AG04449 (cell line): ENCODE measurements around the gene RRAD.

Experiments
- CTCF ChIA-PET: fragments of 350-600 bp; formaldehyde crosslinking; extraction: SDS; loops from one replicate; lab custom pipeline; 2021; ENCODE audit warnings: antibody characterized with exemption; lab: Yijun Ruan, JAX
- POLR2A ChIA-PET: fragments of 400-600, 350-600 bp; formaldehyde crosslinking; extraction: SDS; loops from one replicate; lab custom pipeline; 2020; ENCODE audit warnings: antibody characterized with exemption, inconsistent platforms; lab: Yijun Ruan, JAX
- DNase-seq: peaks from one replicate; pipeline ENCODE4 v3.0.0-alpha.2; 2010; ENCODE audit warnings: low read depth, low spot score
- H3K4me3 ChIP-seq: 2 replicates; pipeline ENCODE4 v1.5.1; 2011; ENCODE audit warnings: low read depth, mild to moderate bottlenecking, control low read depth, low read length
- CTCF ChIP-seq: IDR thresholded peaks from one replicate; pipeline ENCODE4 v1.5.1; 2011; ENCODE audit warnings: mild to moderate bottlenecking, moderate library complexity, low read length, control low read depth, inconsistent platforms; ENCODE audit not compliant: insufficient read depth; ENCODE audit errors: missing control alignments

Gene RRAD

GRCh38 chr16:66913081-66913480 lies 12.3 kb downstream of the RRAD start:
- ChIA-PET POLR2A (no interaction called here), CTCF (interaction anchor here (0.6 to 24.6 kb wide), 5 partner anchors 9 to 40 kb away, joined by 3 to 350 read pairs (median 3); partner anchors contain the start of genes CDH16 and RRAD)
- TF ChIP-seq CTCF, result no peak
- no peak overlapping the region for H3K4me3 ChIP-seq
- DNase-seq, result no peak

DNA sequence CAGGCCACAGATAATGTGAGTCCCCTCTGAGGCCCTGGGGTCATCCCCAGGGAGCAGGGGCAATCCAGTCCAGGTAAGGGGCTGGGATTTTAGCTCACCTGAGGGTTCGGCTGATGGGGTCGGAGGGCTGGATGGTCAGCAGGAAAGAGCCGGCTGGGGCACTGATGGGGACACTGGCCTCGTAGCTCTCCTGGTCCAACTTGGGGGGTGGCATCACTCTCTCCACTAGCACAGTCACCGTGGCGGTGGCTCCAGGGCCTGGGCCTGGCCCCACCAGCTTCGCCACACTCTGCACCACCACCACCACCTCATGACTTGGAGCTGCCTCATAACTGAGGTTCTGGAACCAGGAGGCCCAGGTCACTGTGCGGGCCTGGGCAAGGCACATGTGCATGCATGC lies 13.5 kb downstream of the RRAD start:
- POLR2A ChIA-PET, result no interaction called here
- H3K4me3 ChIP-seq, result no peak overlapping the region
- no peak for DNase-seq
- TF ChIP-seq CTCF, result no peak
- CTCF ChIA-PET, result interaction anchor here (1.0 to 24.6 kb wide), 3 partner anchors 9 to 15 kb away, joined by 3 to 350 read pairs (median 66); partner anchors contain the start of genes CDH16 and RRAD

- DNase-seq, result no peak
- no peak for TF ChIP-seq CTCF
- CTCF ChIA-PET, result interaction anchor here (1.0 to 24.6 kb wide), 4 partner anchors 8 to 20 kb away, joined by 3 to 350 read pairs (median 40); partner anchors contain the start of genes CDH16 and RRAD
- POLR2A ChIA-PET, result no interaction called here
- H3K4me3 ChIP-seq, result no peak overlapping the region
Observed at GRCh38 chr16:66911112-66911511, 14.2 kb downstream of the RRAD start.

- no peak for TF ChIP-seq CTCF
- no peak for DNase-seq
- CTCF ChIA-PET, result interaction anchor here (1.8 to 24.6 kb wide), 4 partner anchors 10 to 19 kb away, joined by 6 to 350 read pairs (median 40); partner anchors contain the start of genes CDH16 and RRAD
- H3K4me3 ChIP-seq, result no peak overlapping the region
- POLR2A ChIA-PET, result interaction anchor here (0.7 kb wide), 1 partner anchor 32 kb away, joined by 3 read pairs; no protein-coding TSS in a partner anchor
Observed at GRCh38 chr16:66910175-66910940, 15.0 kb downstream of the RRAD start.

- CTCF ChIA-PET, result interaction anchor here (0.6 to 24.6 kb wide), 6 partner anchors 8 to 749 kb away, joined by 3 to 350 read pairs (median 10); partner anchors contain the start of genes CDH16 and RRAD
- H3K4me3 ChIP-seq, result no peak overlapping the region
- TF ChIP-seq CTCF, result no peak
- POLR2A ChIA-PET, result no interaction called here
- DNase-seq, result no peak
Observed at GRCh38 chr16:66908762-66909559, 16.4 kb downstream of the RRAD start.
